NCI-H146 (cell line): ENCODE measurements around the gene RAPGEF2.

Source experiments
- DNase-seq: peaks from one replicate; lab custom pipeline; 2025; lab: John Stamatoyannopoulos, UW

Gene RAPGEF2

DNA sequence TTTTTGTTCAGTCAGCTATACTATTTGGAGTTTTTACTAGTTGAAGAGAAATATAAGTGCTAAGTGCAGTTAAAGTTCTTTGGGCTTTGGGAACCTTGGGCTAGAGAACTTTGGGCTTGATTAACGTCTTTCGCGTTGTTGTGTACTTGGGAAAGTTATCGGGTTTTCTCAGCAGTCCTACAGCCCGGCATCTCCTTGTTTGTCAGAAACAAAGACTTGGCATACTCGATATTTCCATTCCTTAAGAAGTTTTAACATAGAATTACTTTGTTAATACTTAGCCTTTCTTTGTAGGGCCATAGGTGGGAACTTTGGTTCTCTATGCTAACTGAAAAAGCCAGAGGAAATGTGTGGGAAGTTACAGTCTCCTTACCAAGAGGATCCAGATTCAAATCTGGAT lies 28.7 kb downstream of the RAPGEF2 start:
- no peak for DNase-seq

DNA sequence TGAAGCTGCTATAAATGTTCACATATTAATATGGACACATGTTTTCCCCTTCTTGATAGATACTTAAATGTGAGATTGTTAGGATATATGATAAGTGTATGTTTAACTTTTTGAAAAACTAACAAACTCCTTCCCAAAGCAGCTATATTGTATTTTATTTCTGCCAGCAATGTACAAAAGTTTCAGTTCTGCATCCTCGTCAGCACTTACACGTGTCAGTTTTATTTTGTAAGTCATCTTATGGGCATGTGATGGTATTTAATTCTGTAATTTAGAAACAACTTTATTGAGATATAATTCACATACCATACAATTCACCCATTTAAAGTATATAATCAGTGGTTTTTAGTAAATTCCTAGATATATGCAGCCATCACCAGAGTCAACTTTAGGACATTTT lies 31.6 kb downstream of the RAPGEF2 start:
- DNase-seq: no peak

DNA sequence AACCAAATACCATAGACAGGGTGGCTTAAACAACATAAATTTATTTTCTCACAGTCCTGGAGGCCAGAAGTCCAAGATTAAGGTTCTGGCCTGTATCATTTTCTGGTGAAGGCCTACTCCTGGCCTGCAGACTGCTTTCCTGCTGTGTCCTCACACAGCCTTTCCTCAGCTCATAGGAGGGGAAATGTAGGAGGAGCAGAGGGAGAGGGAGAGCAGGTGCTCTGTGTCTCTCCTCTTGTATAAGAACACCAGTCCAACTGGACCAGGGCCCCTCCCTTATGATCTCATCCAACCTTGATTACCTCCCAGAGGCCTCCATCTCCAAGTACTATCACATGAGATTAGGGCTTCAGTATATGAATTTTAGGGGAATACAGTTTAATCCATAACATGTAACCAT lies 34.3 kb downstream of the RAPGEF2 start:
- peak; percentile 84 for DNase-seq

DNA sequence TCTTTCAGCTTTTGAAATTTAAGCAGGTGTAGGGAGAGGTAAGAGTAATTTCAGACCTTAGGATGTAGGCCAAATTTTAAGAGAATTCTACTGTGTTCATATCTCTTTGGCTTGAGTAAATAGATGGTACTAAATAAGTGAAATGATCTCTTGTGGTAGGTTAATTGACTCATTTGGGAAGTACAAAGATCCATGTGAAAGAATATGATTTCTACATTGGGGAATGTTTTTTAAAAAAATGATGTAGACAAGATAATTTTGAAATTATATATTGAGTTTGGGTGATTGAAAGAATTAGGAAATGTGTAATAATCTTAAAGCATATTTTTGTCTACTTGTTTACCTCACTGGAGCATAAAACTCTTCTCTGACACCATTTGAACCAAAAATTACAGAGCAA lies 35.6 kb downstream of the RAPGEF2 start:
- no peak for DNase-seq

DNA sequence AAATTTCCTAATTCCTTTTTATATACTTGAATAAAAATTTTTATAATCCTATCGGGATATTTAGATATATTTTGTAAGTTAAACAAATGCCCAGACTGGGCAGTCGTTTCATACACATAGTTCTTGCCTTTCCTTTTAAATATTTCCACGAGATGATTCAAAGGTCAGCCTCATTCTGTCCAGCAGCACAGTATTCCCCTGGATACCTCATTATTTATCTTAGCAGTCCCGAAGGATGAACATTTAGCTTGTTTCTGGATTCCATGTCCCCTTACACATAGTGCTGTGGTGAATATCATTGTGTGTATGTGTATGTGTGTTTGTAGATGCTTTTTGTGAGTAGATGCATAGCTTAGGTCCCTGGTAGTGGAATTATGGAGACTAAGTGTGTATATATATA lies 38.3 kb downstream of the RAPGEF2 start:
- DNase-seq: no peak

DNA sequence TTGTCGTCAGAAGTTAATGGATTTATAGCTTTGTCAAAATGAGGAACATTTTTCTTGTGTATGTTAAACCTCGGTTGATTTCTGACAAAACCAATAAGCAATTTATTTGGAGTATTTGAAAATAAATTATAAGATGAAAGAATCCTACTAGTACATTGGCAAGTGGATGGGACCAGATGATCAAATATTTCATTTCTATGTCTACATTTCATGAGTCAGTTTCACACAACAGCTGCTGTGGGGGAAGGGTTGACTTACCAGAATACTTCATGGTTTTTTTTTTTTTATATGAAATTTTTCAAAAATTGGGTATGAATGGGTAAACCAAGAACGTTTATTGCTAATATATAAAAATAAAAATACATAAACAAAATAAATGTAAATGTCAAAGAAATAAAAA lies 39.4 kb downstream of the RAPGEF2 start:
- DNase-seq: no peak

DNA sequence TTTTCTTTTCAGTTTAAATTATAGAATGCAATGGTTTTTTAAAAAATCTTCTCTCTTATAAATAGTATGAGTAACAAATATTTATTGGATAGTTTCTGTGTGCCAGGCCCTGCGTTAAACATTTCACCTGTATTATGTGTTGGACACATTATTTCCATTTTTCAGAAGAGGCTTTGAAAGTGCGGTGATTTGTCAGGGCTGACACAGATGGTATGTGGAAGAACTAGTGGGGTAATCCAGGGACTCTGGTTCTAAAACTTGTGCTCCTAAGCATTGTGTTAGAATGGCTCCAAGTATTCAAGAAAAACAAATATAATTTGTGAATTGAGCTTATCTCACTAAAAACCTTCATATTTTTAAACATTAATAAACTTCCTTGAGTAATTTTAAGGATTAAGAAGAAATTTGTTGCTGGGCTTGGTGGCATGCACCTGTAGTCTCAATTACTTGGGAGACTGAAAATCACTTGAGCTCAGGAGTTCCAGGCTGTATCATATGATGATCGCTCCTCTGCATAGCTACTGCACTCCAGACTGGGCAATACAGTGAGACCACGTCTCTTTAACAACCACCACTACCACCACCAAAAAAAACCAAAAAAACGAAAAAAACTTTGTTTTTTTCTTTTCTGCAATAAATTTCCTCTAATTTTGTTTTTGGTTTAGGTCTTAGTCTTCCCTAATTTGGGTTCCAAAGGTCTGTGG lies 40.0 kb downstream of the RAPGEF2 start:
- no peak for DNase-seq

DNA sequence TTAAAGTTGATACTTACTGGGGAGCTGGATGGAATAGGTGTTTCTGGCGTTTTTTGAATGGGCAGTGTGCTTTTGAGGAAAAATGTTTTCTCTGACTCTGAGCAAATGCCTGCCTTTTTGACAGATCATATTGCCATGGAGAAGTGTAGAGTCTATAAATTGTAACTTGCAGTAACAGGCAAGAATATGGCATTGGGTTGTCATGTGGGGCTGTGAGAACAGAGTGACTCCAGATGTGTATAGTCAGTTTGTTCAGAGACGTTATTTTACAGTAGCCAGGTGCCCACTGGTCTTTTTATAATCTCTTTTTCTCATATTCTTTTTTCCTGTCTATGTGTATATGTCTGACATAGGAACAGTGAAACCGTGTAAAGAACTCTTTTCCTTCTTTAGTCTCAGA lies 40.8 kb downstream of the RAPGEF2 start:
- DNase-seq: no peak

DNA sequence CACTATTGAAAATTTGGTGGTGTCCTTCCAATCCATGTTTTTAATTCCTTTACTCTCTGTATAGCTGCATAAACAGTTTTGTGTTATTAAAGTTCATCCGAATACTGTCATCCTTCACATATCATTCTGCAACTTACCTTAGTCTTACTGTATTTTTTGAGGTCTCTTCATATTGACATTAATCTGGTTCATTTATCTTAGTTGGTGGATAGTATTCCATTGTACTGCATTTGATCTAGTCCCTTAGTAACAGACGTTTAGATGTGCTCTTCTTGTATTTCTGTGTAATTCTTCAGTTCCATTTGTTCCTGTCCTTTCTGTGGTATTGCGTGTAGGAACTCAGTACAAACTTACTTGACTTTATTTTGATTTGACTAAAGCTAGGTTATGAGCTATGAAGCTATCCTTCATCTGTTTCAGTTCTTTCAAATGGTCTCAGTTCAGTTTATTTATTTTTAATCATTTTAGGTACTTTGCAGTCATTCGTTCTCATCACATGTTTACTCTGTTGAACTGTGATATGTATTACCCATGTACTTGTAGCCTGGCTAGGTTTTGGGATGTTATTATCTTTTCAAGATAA lies 41.3 kb downstream of the RAPGEF2 start:
- DNase-seq: no peak

DNA sequence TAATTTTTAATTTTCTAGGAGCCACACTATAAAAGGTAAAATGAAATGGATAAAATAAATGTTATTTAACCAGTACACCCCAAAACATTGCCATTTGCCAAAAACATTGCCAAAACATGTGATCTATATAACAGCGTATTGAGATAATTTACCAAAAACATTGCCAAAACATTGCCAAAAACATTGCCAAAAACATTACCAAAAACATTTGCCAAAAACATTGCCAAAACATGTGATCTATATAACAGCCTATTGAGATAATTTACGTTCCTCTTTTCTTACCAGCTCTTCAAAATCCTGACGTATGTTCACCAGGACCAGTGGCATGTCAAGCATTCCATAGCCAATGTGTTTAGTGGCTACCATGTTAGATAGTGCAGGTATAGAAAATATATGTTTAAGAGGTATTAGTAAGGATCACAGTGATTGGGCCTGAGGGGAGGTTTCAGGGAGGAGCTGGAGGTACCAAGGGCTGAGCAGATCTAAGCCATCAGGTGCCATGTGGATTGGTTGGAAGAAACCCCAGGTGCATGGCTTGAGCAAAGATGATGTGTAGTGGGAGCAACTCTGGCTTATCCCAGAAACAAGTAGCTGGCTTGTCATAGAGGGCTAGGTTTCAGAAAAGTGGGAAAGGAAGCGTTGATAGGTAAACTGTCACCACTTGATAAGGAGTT lies 42.6 kb downstream of the RAPGEF2 start:
- DNase-seq: no peak

DNA sequence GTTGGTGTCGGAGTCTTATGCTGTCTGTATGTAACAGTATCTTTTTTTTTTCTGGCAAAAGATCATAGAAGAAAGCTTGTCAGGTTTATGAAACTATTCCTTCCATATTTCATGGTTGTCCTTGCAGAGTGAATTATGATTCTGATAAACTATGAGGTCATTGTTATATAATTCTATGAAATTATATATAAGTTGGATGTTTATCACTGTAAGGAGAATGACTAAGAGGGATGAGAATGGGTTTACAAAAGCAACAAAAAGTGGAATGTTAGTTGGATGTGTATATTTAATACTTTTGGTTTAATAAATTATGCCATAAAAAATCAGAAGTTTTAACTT lies 43.1 kb downstream of the RAPGEF2 start:
- DNase-seq: no peak

DNA sequence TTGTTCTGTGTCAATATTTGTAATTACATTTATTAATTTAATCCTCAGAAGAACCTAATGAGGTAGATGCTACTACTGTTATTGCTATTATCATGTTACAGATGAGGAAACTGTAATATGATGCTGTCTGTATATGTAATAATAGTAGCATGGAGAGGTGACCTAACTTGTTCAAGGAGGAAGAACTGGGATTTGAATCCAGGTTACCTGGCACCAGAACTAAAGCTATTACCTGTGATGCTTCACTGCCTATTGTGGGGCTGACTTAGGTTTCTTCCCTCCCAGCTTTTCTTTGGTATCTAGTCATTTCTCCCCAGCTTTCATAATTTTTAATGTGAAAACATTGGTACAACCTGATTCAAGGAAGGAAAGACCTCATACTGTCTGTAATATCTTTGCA lies 43.6 kb downstream of the RAPGEF2 start:
- no peak for DNase-seq

DNA sequence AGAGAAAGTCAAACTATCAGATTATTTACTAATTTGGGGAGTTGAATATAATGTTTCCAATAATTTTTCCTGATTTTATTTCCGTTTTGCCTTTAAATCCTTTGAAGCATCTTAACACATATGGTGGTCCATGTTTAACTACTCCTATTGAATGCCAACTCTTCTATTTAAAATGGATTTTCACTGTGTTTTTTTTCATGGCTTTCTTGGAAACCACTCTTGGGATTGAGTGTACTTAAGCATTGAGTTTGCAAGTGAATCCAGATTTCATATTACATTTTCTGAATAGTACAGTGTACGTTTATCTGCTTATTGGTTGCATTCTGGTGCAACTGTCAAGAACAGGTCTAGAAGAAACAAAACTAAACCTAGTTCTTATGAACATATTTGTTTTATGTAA lies 45.6 kb downstream of the RAPGEF2 start:
- DNase-seq: no peak

DNA sequence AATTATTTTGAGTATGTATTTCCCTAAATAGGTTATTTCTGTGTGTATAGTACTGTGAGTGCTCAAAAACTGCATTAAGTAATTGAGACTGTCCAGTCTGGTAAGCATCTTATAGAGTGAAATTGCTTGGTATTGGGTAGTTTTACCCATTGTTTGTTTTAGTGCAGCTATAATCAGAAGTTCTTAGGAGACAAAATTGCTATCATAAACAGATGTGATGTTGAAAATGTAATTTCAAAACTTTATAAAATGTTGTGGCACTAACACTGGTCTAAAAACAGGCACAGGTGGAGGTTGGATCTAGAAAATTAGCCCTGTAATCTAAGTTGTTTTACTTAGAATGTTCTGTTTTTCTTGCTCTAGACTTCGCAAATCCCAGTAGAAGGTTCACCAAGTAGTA lies 46.8 kb downstream of the RAPGEF2 start:
- DNase-seq: no peak

DNA sequence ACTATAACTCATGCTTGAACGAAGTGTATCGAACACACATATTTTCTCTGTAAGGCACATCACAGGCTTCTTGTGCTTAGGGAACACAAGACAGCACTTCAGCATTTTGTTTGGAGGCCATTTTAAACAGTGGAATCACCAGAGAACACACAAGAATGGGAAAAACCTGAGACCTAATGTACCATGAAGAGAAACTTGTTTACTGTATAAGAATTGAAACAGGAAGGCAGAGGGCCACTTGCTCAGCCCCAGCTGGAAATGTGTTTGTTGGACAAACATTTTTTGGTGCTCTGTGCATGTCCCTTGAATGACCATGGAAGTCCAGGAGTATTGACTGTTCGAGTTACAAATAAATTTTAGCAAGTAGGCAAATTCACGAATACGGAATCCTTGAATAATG lies 47.5 kb downstream of the RAPGEF2 start:
- no peak for DNase-seq

DNA sequence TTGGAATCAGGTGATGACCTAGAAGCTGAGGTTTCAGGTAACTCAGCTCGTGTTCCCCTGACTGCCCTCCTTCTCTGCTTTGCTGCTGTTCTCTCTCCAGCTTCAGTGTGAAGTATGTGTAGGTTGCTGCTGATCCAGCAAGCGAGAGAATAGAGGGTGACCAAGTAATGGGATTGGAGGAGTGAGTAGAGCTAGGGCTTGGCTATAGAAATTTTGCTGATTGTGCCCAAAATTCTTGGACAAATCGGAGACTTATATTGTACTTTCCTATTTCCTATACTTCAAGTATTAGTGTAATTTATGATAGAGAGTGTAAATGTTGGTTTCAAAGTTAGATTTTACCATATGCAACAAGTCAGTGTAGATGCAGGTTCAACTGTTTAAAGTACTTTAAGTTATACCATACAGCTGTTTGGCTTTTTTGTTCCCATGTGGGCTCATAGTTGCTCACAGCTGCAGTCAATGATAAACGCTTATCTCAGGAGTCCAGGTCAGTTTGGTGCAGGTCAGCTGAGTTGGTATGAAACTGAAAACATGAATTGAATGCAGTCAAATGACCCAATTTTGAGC lies 48.0 kb downstream of the RAPGEF2 start:
- DNase-seq: no peak

DNA sequence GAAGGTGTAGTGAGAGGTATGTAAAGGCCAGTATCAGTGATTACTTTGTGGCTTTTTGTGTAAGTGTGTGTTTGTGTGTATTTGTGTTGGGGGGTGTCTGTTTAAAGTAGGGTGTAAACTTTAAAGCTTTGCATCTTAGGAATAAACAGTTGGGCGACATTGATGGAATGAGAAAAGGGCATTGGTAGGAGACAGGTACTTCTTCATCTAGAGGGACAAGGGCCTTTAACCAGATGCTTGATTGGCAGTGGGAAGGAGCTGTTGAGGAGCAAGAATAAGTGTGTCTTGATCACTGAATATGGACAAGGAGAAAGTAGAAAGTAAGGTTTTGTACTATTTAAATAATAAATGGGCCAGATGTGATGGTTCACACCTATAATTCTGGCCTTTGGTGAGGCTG lies 48.8 kb downstream of the RAPGEF2 start:
- no peak for DNase-seq

DNA sequence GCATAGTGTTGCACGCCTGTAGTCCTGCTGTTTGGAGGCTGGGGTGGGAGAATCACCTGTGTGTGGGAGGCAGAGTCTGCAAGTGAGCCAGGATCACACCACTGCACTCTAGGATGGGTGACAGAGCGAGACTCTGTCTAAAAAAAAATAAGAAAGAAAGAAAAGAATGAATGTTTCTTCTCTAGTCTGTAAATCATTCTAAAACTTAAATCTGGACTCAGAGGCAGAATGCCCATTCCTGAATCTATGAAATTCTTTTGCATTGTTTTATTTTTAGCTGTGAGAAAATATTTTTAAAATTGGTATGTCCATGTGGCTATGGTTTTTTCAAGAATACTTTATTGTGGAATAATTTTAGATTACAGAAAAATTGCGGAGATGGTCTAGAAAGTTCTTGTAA lies 49.3 kb downstream of the RAPGEF2 start:
- DNase-seq: no peak

DNA sequence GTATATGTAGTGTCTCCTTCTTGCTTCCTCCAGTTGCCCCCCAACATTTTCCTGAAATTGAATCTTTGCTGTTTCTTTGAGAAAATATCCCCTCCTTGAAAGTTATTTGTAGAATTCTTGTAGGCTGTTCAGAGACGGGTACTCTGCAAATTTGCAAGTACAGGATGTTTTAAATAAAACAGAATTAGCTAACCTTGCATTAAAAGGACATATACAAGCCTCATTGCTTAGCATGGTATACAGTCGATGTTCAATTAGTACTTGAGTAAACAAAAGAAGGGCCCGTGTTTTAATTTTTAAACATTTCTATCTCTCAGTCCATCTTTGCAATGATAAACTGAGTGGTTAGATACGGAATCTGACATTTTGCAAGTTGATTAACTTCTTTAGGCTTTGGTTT lies 50.8 kb downstream of the RAPGEF2 start:
- no peak for DNase-seq

DNA sequence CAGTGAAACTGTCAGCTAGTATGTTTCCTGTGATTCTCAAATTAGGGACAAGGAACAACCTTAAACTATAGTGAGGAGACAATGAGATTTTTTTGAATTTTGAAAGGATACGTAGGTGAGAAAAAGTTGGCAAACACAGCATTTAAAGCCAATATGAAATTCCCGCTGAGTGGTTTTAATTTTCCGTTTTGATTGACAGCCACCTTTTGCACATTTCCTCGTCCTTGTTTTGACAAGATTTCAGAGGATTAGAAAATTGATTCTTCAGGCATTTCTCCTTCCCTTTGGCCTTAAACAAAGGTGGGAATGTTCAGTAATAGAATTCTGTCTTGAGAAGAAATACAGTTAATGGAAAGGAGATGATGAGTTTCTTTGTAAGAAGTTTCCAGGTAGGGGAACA lies 52.2 kb downstream of the RAPGEF2 start:
- DNase-seq: no peak

DNA sequence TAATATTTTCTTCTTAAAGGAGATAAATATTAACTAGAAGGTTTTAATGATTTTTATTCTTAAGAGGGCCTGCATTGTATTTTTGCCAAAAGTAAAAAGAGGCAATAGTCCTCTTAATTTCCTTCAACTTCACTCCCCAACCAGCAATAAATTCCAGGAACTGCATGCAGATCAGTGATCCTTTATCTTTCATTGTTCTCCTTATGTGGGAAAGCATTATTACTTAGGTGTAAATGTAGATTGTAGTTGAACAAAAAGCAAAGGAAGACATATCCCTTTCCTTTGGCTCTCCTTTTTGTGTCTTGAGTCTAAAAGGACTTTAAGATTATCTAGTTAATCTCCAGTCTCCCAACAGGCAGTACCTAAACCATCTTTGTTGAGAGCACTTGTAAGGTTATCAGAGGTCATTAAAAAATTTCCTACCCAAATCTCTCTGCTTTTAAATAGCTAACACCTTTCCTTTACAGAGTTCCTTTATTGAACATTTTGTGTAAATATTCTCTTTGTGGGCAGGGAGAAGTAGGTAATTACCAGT lies 55.3 kb downstream of the RAPGEF2 start:
- peak; percentile 23 for DNase-seq

DNA sequence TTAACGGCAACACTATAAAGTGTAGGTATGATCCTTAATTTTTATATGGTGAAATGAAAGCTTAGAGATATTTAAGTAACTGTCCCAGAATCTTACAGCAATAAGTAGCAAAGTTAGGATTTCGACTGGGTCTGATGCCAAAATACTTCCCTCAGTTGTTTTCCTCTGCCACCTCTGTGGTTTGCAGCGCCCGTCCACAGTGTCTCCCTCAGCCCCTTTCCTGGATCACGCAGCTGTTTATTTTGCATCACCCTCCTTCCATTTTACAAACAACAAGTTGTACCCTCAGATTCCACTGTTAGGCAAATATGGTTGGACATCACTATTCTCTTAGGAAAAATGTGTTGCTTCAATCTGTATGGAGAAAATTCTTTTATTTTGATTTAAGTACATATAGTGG lies 56.1 kb downstream of the RAPGEF2 start:
- peak; percentile 9 for DNase-seq

DNA sequence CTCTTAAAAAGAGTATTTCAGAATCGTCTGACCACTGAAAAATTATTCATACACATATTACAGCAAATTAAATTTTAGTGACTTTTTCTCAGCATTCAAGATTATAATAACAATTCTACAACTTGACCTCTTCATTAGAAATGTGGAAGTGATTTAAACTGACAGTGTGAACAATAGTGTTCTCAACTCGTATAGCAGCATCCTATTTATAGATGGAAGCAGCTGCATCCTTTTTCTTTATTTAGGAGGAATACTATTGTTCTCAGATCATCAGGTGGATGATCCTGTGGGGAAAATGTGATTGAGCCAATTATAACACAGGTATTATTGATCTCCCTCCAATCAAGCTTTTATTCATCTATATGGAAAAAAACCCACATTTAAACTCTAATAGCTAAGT lies 56.7 kb downstream of the RAPGEF2 start:
- DNase-seq: peak; percentile 86
